ENCODE measurements around the gene SEMA4C.

GRCh38 chr2:96852667-96853066 lies 17.2 kb downstream of the SEMA4C start:
- no peak for TF ChIP-seq POLR2A (IDR thresholded peaks at IDR 0.05)
- no peak for TF ChIP-seq CTCF (IDR thresholded peaks at IDR 0.05)

All from testis (tissue), 2 donors.